IPS DF 4.7 (cell line): ENCODE measurements around the gene BTBD17.

Experiments used
- DNase-seq: peaks from one replicate; pipeline ENCODE4 v3.0.0-alpha.2; 2013; ENCODE audit warnings: low spot score; ENCODE audit errors: extremely low read depth

The BTBD17 gene

GRCh38 chr17:74362069-74362405 is 369 bp upstream of the BTBD17 start:
- DNase-seq = no peak

GRCh38 chr17:74360899-74361229 is 804 bp downstream of the BTBD17 start:
- DNase-seq = no peak

- DNase-seq = no peak
These were observed 1.8 kb downstream of the BTBD17 start for GRCh38 chr17:74359916-74360315.

- no peak for DNase-seq
These were observed 3.0 kb downstream of the BTBD17 start for GRCh38 chr17:74358697-74359096.

GRCh38 chr17:74357466-74357809 is 4.2 kb downstream of the BTBD17 start:
- no peak for DNase-seq

GRCh38 chr17:74356646-74357465 is 4.8 kb downstream of the BTBD17 start:
- no peak for DNase-seq

- no peak for DNase-seq
These were observed 6.6 kb downstream of the BTBD17 start for GRCh38 chr17:74355065-74355464.

- no peak for DNase-seq
These were observed 7.1 kb downstream of the BTBD17 start for GRCh38 chr17:74354561-74354960.

- DNase-seq = no peak
These were observed 7.5 kb downstream of the BTBD17 start for GRCh38 chr17:74354123-74354522.

- no peak for DNase-seq
These were observed 8.1 kb downstream of the BTBD17 start for GRCh38 chr17:74353446-74354060.

- no peak for DNase-seq
These were observed 10.0 kb downstream of the BTBD17 start for GRCh38 chr17:74351552-74352210.

- no peak for DNase-seq
These were observed 11.2 kb downstream of the BTBD17 start for GRCh38 chr17:74350486-74350885.

GRCh38 chr17:74349120-74349519 is 12.5 kb downstream of the BTBD17 start:
- no peak for DNase-seq

- DNase-seq = no peak
These were observed 14.0 kb downstream of the BTBD17 start for GRCh38 chr17:74347646-74348045.

- DNase-seq = no peak
These were observed 16.0 kb downstream of the BTBD17 start for GRCh38 chr17:74345433-74346241.

GRCh38 chr17:74344658-74345057 is 17.0 kb downstream of the BTBD17 start:
- DNase-seq = no peak

- no peak for DNase-seq
These were observed 18.0 kb downstream of the BTBD17 start for GRCh38 chr17:74343526-74344284.

GRCh38 chr17:74343121-74343520 is 18.5 kb downstream of the BTBD17 start:
- DNase-seq = no peak

GRCh38 chr17:74342224-74342623 is 19.4 kb downstream of the BTBD17 start:
- no peak for DNase-seq

- no peak for DNase-seq
These were observed 21.1 kb downstream of the BTBD17 start for GRCh38 chr17:74340470-74341023.
